B cell (primary cell): Measurements from ENCODE around the gene BSND.

Experiments
- EZH2 ChIP-seq: IDR thresholded peaks from 2 replicates; pipeline ENCODE4 v1.6.1; 2012; ENCODE audit warnings: borderline replicate concordance, low read depth, mild to moderate bottlenecking, moderate library complexity, low read length; ENCODE audit not compliant: insufficient read depth, poor library complexity, severe bottlenecking
- TF ChIP-seq, protein P1 (sequence below): fragments of 200-600 bp; IDR thresholded peaks from one replicate; pipeline ENCODE4 v1.8.0; 2022; ENCODE audit warnings: antibody characterized with exemption, mild to moderate bottlenecking

DNA sequence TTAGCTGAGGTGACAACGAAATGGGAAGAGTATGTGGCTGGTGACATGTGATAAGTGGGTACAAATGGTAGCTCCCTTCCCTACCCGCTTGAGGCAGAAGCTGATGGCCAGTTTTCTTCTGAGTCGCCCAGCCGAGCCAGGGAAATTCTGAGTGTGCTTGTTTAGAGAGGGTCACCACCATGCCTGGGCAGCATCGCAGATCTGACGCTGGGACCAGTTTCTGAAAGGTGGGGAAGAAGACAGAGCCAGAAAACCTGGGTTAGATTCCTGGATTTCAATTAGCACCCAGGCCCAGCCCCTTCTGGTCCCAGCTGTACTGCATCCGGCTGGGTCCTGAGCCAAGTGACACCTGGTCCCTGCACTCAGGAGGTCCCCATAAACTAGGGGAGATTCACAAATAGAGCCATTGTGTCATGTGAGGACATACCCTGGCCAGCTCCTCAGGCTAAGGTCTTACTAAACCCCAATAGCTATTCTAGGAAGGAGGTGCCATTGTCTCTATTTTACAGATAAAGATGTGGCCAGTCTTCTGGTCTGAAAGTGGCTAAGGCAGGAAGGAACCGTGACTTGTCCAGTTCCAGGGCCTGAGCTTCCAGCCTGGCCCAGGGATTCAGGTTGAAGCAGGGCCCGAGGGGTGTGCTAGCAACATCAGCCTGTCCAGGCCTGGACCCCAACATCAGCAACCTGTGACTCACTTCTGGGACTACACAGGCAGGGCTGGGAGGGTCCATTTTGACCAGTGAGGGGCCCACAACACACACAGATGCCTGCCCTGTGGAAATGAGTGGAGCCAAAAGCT is 20.0 kb upstream of the BSND start:
- TF ChIP-seq, protein P1, sequence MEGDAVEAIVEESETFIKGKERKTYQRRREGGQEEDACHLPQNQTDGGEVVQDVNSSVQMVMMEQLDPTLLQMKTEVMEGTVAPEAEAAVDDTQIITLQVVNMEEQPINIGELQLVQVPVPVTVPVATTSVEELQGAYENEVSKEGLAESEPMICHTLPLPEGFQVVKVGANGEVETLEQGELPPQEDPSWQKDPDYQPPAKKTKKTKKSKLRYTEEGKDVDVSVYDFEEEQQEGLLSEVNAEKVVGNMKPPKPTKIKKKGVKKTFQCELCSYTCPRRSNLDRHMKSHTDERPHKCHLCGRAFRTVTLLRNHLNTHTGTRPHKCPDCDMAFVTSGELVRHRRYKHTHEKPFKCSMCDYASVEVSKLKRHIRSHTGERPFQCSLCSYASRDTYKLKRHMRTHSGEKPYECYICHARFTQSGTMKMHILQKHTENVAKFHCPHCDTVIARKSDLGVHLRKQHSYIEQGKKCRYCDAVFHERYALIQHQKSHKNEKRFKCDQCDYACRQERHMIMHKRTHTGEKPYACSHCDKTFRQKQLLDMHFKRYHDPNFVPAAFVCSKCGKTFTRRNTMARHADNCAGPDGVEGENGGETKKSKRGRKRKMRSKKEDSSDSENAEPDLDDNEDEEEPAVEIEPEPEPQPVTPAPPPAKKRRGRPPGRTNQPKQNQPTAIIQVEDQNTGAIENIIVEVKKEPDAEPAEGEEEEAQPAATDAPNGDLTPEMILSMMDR: no peak
- no peak for TF ChIP-seq EZH2
